HG03025 (cell line): Measurements from ENCODE around the gene GOSR2.
"Not testable (repeated sequence)": the region's sequence is repeated elsewhere in the genome, so short reads cannot be mapped to it uniquely, and the experiment has no call there.

Experiments
- ATAC-seq: cut with Tn5 transposase; IDR thresholded peaks from one replicate; pipeline ENCODE4 v1.9.1; 2021; ENCODE audit warnings: mild to moderate bottlenecking, moderate library complexity; ENCODE audit not compliant: unreplicated experiment, low FRiP score

Gene GOSR2

GRCh38 chr17:46892192-46892703, 30.7 kb upstream of the GOSR2 start:
- ATAC-seq, result no peak

- no peak for ATAC-seq
Observed at GRCh38 chr17:46894024-46894423, 28.9 kb upstream of the GOSR2 start.

- no peak for ATAC-seq
Observed at GRCh38 chr17:46894476-46895151, 28.3 kb upstream of the GOSR2 start.

- no peak for ATAC-seq
Observed at GRCh38 chr17:46895171-46895570, 27.8 kb upstream of the GOSR2 start.

GRCh38 chr17:46896991-46897390, 26.0 kb upstream of the GOSR2 start:
- ATAC-seq, result no peak

GRCh38 chr17:46898364-46898763, 24.6 kb upstream of the GOSR2 start:
- no peak for ATAC-seq

GRCh38 chr17:46898860-46899259, 24.1 kb upstream of the GOSR2 start:
- ATAC-seq, result no peak

GRCh38 chr17:46901291-46901690, 21.7 kb upstream of the GOSR2 start:
- ATAC-seq, result no peak

GRCh38 chr17:46903762-46904672, 18.9 kb upstream of the GOSR2 start:
- no peak for ATAC-seq

GRCh38 chr17:46908068-46908737, 14.8 kb upstream of the GOSR2 start:
- ATAC-seq, result no peak

- no peak for ATAC-seq
Observed at GRCh38 chr17:46910179-46910927, 12.6 kb upstream of the GOSR2 start.

GRCh38 chr17:46911311-46911710, 11.6 kb upstream of the GOSR2 start:
- ATAC-seq, result no peak

- ATAC-seq, result no peak
Observed at GRCh38 chr17:46915596-46915995, 7.4 kb upstream of the GOSR2 start.

GRCh38 chr17:46916211-46916610, 6.7 kb upstream of the GOSR2 start:
- no peak for ATAC-seq

GRCh38 chr17:46916623-46917022, 6.3 kb upstream of the GOSR2 start:
- ATAC-seq, result no peak

GRCh38 chr17:46917041-46917440, 5.9 kb upstream of the GOSR2 start:
- no peak for ATAC-seq

- ATAC-seq, result no peak
Observed at GRCh38 chr17:46917516-46917915, 5.4 kb upstream of the GOSR2 start.

- ATAC-seq, result not testable (repeated sequence)
Observed at GRCh38 chr17:46921962-46922361, 998 bp upstream of the GOSR2 start.

- ATAC-seq, result no peak
Observed at GRCh38 chr17:46922487-46922803, 515 bp upstream of the GOSR2 start.

- ATAC-seq, result no peak
Observed at GRCh38 chr17:46925185-46925868, 2.4 kb downstream of the GOSR2 start.
